HCEC 1CT (cell line): ENCODE results near the gene SLC39A5.
A peak's percentile ranks its signal among the peaks of the same experiment; 100 is the strongest.

Experiments
- DNase-seq: peaks from one replicate; pipeline ENCODE4 v3.0.0-alpha.2; 2017

Gene SLC39A5

GRCh38 chr12:56219840-56220239 lies 10.0 kb upstream of the SLC39A5 start:
- DNase-seq: no peak

GRCh38 chr12:56220611-56221231 lies 9.1 kb upstream of the SLC39A5 start:
- peak; percentile 49 for DNase-seq

GRCh38 chr12:56221232-56221756 lies 8.6 kb upstream of the SLC39A5 start:
- DNase-seq: peak; percentile 54

GRCh38 chr12:56221757-56222530 lies 7.9 kb upstream of the SLC39A5 start, which contains the start of gene RNF41:
Gene RNF41 (minus strand): TSS chr12:56221922. CDS start chr12:56214047, 7,875 bp downstream.
- peak; percentile 97 for DNase-seq

GRCh38 chr12:56222531-56222895 lies 7.3 kb upstream of the SLC39A5 start:
- DNase-seq: no peak

GRCh38 chr12:56223571-56224101 lies 6.2 kb upstream of the SLC39A5 start:
- DNase-seq: no peak

GRCh38 chr12:56224102-56224701 lies 5.6 kb upstream of the SLC39A5 start, which contains the start of gene NABP2:
Gene NABP2 (plus strand): TSS chr12:56224342. CDS start chr12:56224857, 515 bp downstream.
- peak; percentile 98 for DNase-seq

GRCh38 chr12:56224954-56225353 lies 4.9 kb upstream of the SLC39A5 start:
- DNase-seq: no peak

- no peak for DNase-seq
These were observed 769 bp upstream of the SLC39A5 start for GRCh38 chr12:56229082-56229481.

GRCh38 chr12:56230432-56231183 lies 757 bp downstream of the SLC39A5 start:
- DNase-seq: no peak

- DNase-seq: no peak
These were observed 1.3 kb downstream of the SLC39A5 start for GRCh38 chr12:56231184-56231582.

GRCh38 chr12:56234746-56235436 lies 5.0 kb downstream of the SLC39A5 start:
- DNase-seq: no peak

- DNase-seq: no peak
These were observed 6.2 kb downstream of the SLC39A5 start for GRCh38 chr12:56236091-56236490.

- DNase-seq: no peak
These were observed 7.1 kb downstream of the SLC39A5 start for GRCh38 chr12:56236985-56237384.

GRCh38 chr12:56237552-56237951 lies 7.7 kb downstream of the SLC39A5 start:
- no peak for DNase-seq

GRCh38 chr12:56241424-56242303 lies 11.8 kb downstream of the SLC39A5 start:
- DNase-seq: no peak

- no peak for DNase-seq
These were observed 13.1 kb downstream of the SLC39A5 start for GRCh38 chr12:56242986-56243385.

- no peak for DNase-seq
These were observed 13.9 kb downstream of the SLC39A5 start for GRCh38 chr12:56243731-56244181.

- DNase-seq: no peak
These were observed 14.6 kb downstream of the SLC39A5 start for GRCh38 chr12:56244494-56244893.

- DNase-seq: no peak
These were observed 18.1 kb downstream of the SLC39A5 start for GRCh38 chr12:56247923-56248322.

GRCh38 chr12:56248711-56249110 lies 18.9 kb downstream of the SLC39A5 start:
- no peak for DNase-seq
